Measurements from ENCODE around the gene SGK1.
"Not testable (repeated sequence)": the region's sequence is repeated elsewhere in the genome, so short reads cannot be mapped to it uniquely, and the experiment has no call there.

Gene SGK1

GRCh38 chr6:134183844-134184243 is 134.1 kb downstream of the SGK1 start:
- no peak for ATAC-seq

GRCh38 chr6:134182528-134182927 is 135.4 kb downstream of the SGK1 start:
- no peak for ATAC-seq

- ATAC-seq, result not testable (repeated sequence)
These were observed 136.2 kb downstream of the SGK1 start for GRCh38 chr6:134181726-134182125.

GRCh38 chr6:134181251-134181650 is 136.7 kb downstream of the SGK1 start:
- not testable (repeated sequence) for ATAC-seq

- ATAC-seq, result not testable (repeated sequence)
These were observed 137.4 kb downstream of the SGK1 start for GRCh38 chr6:134180540-134180939.

GRCh38 chr6:134178161-134179044 is 139.5 kb downstream of the SGK1 start:
- peak; percentile 71 to 76 for ATAC-seq

- no peak for ATAC-seq
These were observed 140.2 kb downstream of the SGK1 start for GRCh38 chr6:134177753-134178160.

GRCh38 chr6:134177236-134177635 is 140.7 kb downstream of the SGK1 start:
- ATAC-seq, result no peak

GRCh38 chr6:134176264-134176975 is 141.5 kb downstream of the SGK1 start:
- no peak for ATAC-seq

GRCh38 chr6:134175532-134176263 is 142.2 kb downstream of the SGK1 start:
- peak; percentile 0 for ATAC-seq

GRCh38 chr6:134174672-134175531 is 143.0 kb downstream of the SGK1 start:
- peak; percentile 75 to 76 for ATAC-seq

- ATAC-seq, result peak; percentile 15 to 18
These were observed 143.8 kb downstream of the SGK1 start for GRCh38 chr6:134173936-134174671.

- no peak for ATAC-seq
These were observed 144.6 kb downstream of the SGK1 start for GRCh38 chr6:134173366-134173725.

GRCh38 chr6:134172706-134173365 is 145.1 kb downstream of the SGK1 start:
- ATAC-seq, result no peak

GRCh38 chr6:134172020-134172705 is 145.7 kb downstream of the SGK1 start:
- no peak for ATAC-seq

GRCh38 chr6:134171517-134171916 is 146.4 kb downstream of the SGK1 start:
- no peak for ATAC-seq

GRCh38 chr6:134170844-134171243 is 147.1 kb downstream of the SGK1 start:
- ATAC-seq, result no peak

GRCh38 chr6:134169871-134170486 is 147.9 kb downstream of the SGK1 start:
- no peak for ATAC-seq

- ATAC-seq, result no peak
These were observed 149.2 kb downstream of the SGK1 start for GRCh38 chr6:134168590-134169208.
